Activated naive CD8-positive, alpha-beta T cell treated with anti-CD3 and anti-CD28 coated beads for 36 hours (primary cell): Measurements from ENCODE around the gene HOXB7. TPM values are rescaled to one million over a fixed set of nuclear protein-coding genes. Genes with fewer than 3 reads are reported as not detected.

Experiments used
- DNase-seq: peaks from one replicate; pipeline ENCODE4 v3.0.0; 2021
- H3K27ac Mint-ChIP-seq: one replicate; pipeline ENCODE4 v1.8.0; 2022; ENCODE audit warnings: mild to moderate bottlenecking, moderate library complexity, mixed read lengths
- H3K27me3 Mint-ChIP-seq: one replicate; pipeline ENCODE4 v1.8.0; 2022; ENCODE audit warnings: mild to moderate bottlenecking, mixed read lengths
- H3K36me3 Mint-ChIP-seq: one replicate; pipeline ENCODE4 v1.8.0; 2021; ENCODE audit warnings: mild to moderate bottlenecking, mixed read lengths
- H3K4me1 Mint-ChIP-seq: one replicate; pipeline ENCODE4 v1.8.0; 2021; ENCODE audit warnings: mixed read lengths
- H3K4me3 Mint-ChIP-seq: one replicate; pipeline ENCODE4 v1.8.0; 2022; ENCODE audit warnings: mild to moderate bottlenecking, moderate library complexity, mixed read lengths
- H3K9me3 Mint-ChIP-seq: one replicate; pipeline ENCODE4 v1.8.0; 2022; ENCODE audit warnings: mixed read lengths
- total RNA-seq, 2 experiments: library from RNA; stranded (reverse); gene quantifications; one replicate each; pipeline ENCODE4 v1.2.3, GENCODE V29; 2021

The HOXB7 gene
- total RNA-seq, 2 experiments from 2014 or later, result 0.62 to 1.4 TPM

GRCh38 chr17:48611681-48612455 is 1.1 kb upstream of the HOXB7 start:
- peaks cover 40% of the 10 kb centered on the region for H3K4me1 Mint-ChIP-seq
- no peaks in the 10 kb centered on the region for H3K9me3 Mint-ChIP-seq
- no peaks in the 10 kb centered on the region for H3K36me3 Mint-ChIP-seq
- no peak for DNase-seq
- H3K4me3 Mint-ChIP-seq, result peak overlapping the region; percentile 89
- H3K27me3 Mint-ChIP-seq, result peaks cover 92% of the 10 kb centered on the region
- H3K27ac Mint-ChIP-seq, result no peak overlapping the region

GRCh38 chr17:48611213-48611612 is 396 bp upstream of the HOXB7 start:
- H3K36me3 Mint-ChIP-seq, result no peaks in the 10 kb centered on the region
- no peaks in the 10 kb centered on the region for H3K9me3 Mint-ChIP-seq
- no peak for DNase-seq
- H3K27me3 Mint-ChIP-seq, result peaks cover 92% of the 10 kb centered on the region
- peaks cover 40% of the 10 kb centered on the region for H3K4me1 Mint-ChIP-seq
- H3K27ac Mint-ChIP-seq, result peak overlapping the region; percentile 38
- H3K4me3 Mint-ChIP-seq, result peak overlapping the region; percentile 89

GRCh38 chr17:48609759-48610281 is 997 bp downstream of the HOXB7 start:
- H3K9me3 Mint-ChIP-seq, result no peaks in the 10 kb centered on the region
- peak overlapping the region; percentile 89 for H3K4me3 Mint-ChIP-seq
- H3K4me1 Mint-ChIP-seq, result peaks cover 31% of the 10 kb centered on the region
- H3K27ac Mint-ChIP-seq, result no peak overlapping the region
- DNase-seq, result no peak
- H3K36me3 Mint-ChIP-seq, result no peaks in the 10 kb centered on the region
- H3K27me3 Mint-ChIP-seq, result peaks cover 91% of the 10 kb centered on the region

GRCh38 chr17:48609033-48609432 is 1.8 kb downstream of the HOXB7 start:
- Mint-ChIP-seq H3K27ac (no peak overlapping the region), H3K27me3 (peaks cover 91% of the 10 kb centered on the region), H3K9me3 (no peaks in the 10 kb centered on the region), H3K36me3 (no peaks in the 10 kb centered on the region), H3K4me1 (peaks cover 31% of the 10 kb centered on the region), H3K4me3 (no peak overlapping the region)
- no peak for DNase-seq

GRCh38 chr17:48608494-48608834 is 2.4 kb downstream of the HOXB7 start:
- Mint-ChIP-seq H3K4me3 (no peak overlapping the region), H3K4me1 (peaks cover 29% of the 10 kb centered on the region), H3K36me3 (no peaks in the 10 kb centered on the region), H3K9me3 (no peaks in the 10 kb centered on the region), H3K27me3 (peaks cover 91% of the 10 kb centered on the region), H3K27ac (no peak overlapping the region)
- no peak for DNase-seq

- H3K4me1 Mint-ChIP-seq, result peaks cover 28% of the 10 kb centered on the region
- H3K27ac Mint-ChIP-seq, result no peak overlapping the region
- peaks cover 92% of the 10 kb centered on the region for H3K27me3 Mint-ChIP-seq
- no peaks in the 10 kb centered on the region for H3K36me3 Mint-ChIP-seq
- no peaks in the 10 kb centered on the region for H3K9me3 Mint-ChIP-seq
- no peak overlapping the region for H3K4me3 Mint-ChIP-seq
- DNase-seq, result no peak
Measured at GRCh38 chr17:48606892-48607614, 3.8 kb downstream of the HOXB7 start.

GRCh38 chr17:48605991-48606891 is 4.6 kb downstream of the HOXB7 start:
- Mint-ChIP-seq H3K9me3 (no peaks in the 10 kb centered on the region), H3K4me3 (no peak overlapping the region), H3K27me3 (peaks cover 92% of the 10 kb centered on the region), H3K27ac (no peak overlapping the region), H3K4me1 (peaks cover 22% of the 10 kb centered on the region), H3K36me3 (no peaks in the 10 kb centered on the region)
- DNase-seq, result no peak

- Mint-ChIP-seq H3K27ac (no peak overlapping the region), H3K36me3 (no peaks in the 10 kb centered on the region), H3K27me3 (peaks cover 93% of the 10 kb centered on the region), H3K4me3 (no peak overlapping the region), H3K9me3 (no peaks in the 10 kb centered on the region), H3K4me1 (peaks cover 17% of the 10 kb centered on the region)
- DNase-seq, result no peak
Measured at GRCh38 chr17:48605409-48605919, 5.4 kb downstream of the HOXB7 start.

GRCh38 chr17:48604770-48605329 is 6.0 kb downstream of the HOXB7 start, which contains the start of gene HOXB6:
Gene HOXB6 (minus strand): TSS chr17:48604986. CDS start chr17:48598150, 6,836 bp downstream.
- Mint-ChIP-seq H3K4me3 (peak within 1 kb of the TSS; percentile 62), H3K4me1 (peaks cover 17% of the 10 kb centered on the region), H3K36me3 (no peaks in the 10 kb centered on the region), H3K27me3 (peaks cover 98% of the 10 kb centered on the region), H3K27ac (no peak within 1 kb of the TSS), H3K9me3 (no peaks in the 10 kb centered on the region)
- no peak for DNase-seq

GRCh38 chr17:48603959-48604769 is 6.7 kb downstream of the HOXB7 start:
- no peak for DNase-seq
- no peak overlapping the region for H3K4me3 Mint-ChIP-seq
- peaks cover 17% of the 10 kb centered on the region for H3K4me1 Mint-ChIP-seq
- H3K9me3 Mint-ChIP-seq, result no peaks in the 10 kb centered on the region
- no peak overlapping the region for H3K27ac Mint-ChIP-seq
- H3K27me3 Mint-ChIP-seq, result peaks cover 98% of the 10 kb centered on the region
- no peaks in the 10 kb centered on the region for H3K36me3 Mint-ChIP-seq

- DNase-seq, result no peak
- Mint-ChIP-seq H3K9me3 (no peaks in the 10 kb centered on the region), H3K27ac (no peak overlapping the region), H3K4me3 (no peak overlapping the region), H3K36me3 (no peaks in the 10 kb centered on the region), H3K27me3 (peaks cover 98% of the 10 kb centered on the region), H3K4me1 (peaks cover 31% of the 10 kb centered on the region)
Measured at GRCh38 chr17:48601539-48602425, 9.0 kb downstream of the HOXB7 start.

- no peaks in the 10 kb centered on the region for H3K36me3 Mint-ChIP-seq
- no peak overlapping the region for H3K4me3 Mint-ChIP-seq
- H3K27ac Mint-ChIP-seq, result no peak overlapping the region
- H3K9me3 Mint-ChIP-seq, result no peaks in the 10 kb centered on the region
- DNase-seq, result no peak
- H3K4me1 Mint-ChIP-seq, result peaks cover 37% of the 10 kb centered on the region
- peaks cover 99% of the 10 kb centered on the region for H3K27me3 Mint-ChIP-seq
Measured at GRCh38 chr17:48601207-48601538, 9.6 kb downstream of the HOXB7 start.
